Activated CD4-positive, alpha-beta T cell treated with anti-CD3 and anti-CD28 coated beads, Interleukin-2, amount 50 U/mL, for 16 hours (primary cell): ENCODE measurements around the gene ZCCHC14.
A peak's percentile ranks its signal among the peaks of the same experiment; 100 is the strongest.

ENCODE experiments used
- DNase-seq: peaks from one replicate; pipeline ENCODE4 v3.0.0-alpha.2; 2020

ZCCHC14 gene

GRCh38 chr16:87451563-87452210, 41.1 kb downstream of the ZCCHC14 start:
- no peak for DNase-seq

- DNase-seq = no peak
Observed at GRCh38 chr16:87448866-87449265, 44.0 kb downstream of the ZCCHC14 start.

- DNase-seq = no peak
Observed at GRCh38 chr16:87447323-87447722, 45.5 kb downstream of the ZCCHC14 start.

GRCh38 chr16:87446479-87446878, 46.3 kb downstream of the ZCCHC14 start:
- DNase-seq = no peak

GRCh38 chr16:87445486-87445885, 47.3 kb downstream of the ZCCHC14 start:
- no peak for DNase-seq

GRCh38 chr16:87443964-87444363, 48.9 kb downstream of the ZCCHC14 start:
- no peak for DNase-seq

- no peak for DNase-seq
Observed at GRCh38 chr16:87443016-87443415, 49.8 kb downstream of the ZCCHC14 start.

- no peak for DNase-seq
Observed at GRCh38 chr16:87442581-87442966, 50.2 kb downstream of the ZCCHC14 start.

GRCh38 chr16:87441886-87442580, 50.8 kb downstream of the ZCCHC14 start:
- no peak for DNase-seq

GRCh38 chr16:87439926-87440325, 52.9 kb downstream of the ZCCHC14 start:
- DNase-seq = no peak

GRCh38 chr16:87438611-87438985, 54.2 kb downstream of the ZCCHC14 start:
- DNase-seq = no peak

- DNase-seq = no peak
Observed at GRCh38 chr16:87437911-87438610, 54.8 kb downstream of the ZCCHC14 start.

- no peak for DNase-seq
Observed at GRCh38 chr16:87437327-87437726, 55.5 kb downstream of the ZCCHC14 start.

- peak; percentile 64 for DNase-seq
Observed at GRCh38 chr16:87436225-87437172, 56.3 kb downstream of the ZCCHC14 start.

- no peak for DNase-seq
Observed at GRCh38 chr16:87435372-87436224, 57.2 kb downstream of the ZCCHC14 start.

- no peak for DNase-seq
Observed at GRCh38 chr16:87434146-87434667, 58.6 kb downstream of the ZCCHC14 start.

GRCh38 chr16:87432330-87432915, 60.4 kb downstream of the ZCCHC14 start:
- no peak for DNase-seq

- no peak for DNase-seq
Observed at GRCh38 chr16:87431926-87432325, 60.9 kb downstream of the ZCCHC14 start.

- no peak for DNase-seq
Observed at GRCh38 chr16:87426423-87427215, 66.2 kb downstream of the ZCCHC14 start.

GRCh38 chr16:87425941-87426340, 66.9 kb downstream of the ZCCHC14 start:
- DNase-seq = no peak
